Measurements from ENCODE around the gene FBXO44.

DNA sequence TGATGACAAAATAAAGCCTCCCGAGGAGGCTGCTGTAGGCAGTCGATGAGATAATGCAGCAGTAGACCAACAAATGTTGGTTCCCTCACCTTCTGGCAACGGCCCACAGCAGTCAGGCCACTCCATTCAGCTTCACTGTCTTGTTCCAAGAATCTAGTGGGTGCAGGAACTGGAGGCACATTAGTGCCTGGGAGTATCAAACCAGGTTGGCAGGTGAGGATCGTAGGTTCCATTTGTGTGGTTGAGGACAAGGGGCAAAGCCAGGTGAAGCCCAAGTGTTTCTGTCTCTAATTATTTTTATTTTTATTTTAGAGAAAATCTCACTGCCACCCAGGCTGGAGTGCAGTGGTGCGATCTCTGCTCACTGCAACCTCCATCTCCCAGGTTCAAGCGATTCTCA is 13.7 kb upstream of the FBXO44 start:
- TF ChIP-seq, protein P1, sequence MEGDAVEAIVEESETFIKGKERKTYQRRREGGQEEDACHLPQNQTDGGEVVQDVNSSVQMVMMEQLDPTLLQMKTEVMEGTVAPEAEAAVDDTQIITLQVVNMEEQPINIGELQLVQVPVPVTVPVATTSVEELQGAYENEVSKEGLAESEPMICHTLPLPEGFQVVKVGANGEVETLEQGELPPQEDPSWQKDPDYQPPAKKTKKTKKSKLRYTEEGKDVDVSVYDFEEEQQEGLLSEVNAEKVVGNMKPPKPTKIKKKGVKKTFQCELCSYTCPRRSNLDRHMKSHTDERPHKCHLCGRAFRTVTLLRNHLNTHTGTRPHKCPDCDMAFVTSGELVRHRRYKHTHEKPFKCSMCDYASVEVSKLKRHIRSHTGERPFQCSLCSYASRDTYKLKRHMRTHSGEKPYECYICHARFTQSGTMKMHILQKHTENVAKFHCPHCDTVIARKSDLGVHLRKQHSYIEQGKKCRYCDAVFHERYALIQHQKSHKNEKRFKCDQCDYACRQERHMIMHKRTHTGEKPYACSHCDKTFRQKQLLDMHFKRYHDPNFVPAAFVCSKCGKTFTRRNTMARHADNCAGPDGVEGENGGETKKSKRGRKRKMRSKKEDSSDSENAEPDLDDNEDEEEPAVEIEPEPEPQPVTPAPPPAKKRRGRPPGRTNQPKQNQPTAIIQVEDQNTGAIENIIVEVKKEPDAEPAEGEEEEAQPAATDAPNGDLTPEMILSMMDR (IDR thresholded peaks at IDR 0.05 in 8 of 11, conservative IDR thresholded peaks at IDR 0.05 in 3 of 11), result no peak
- no peak for TF ChIP-seq POLR2AphosphoS5 (IDR thresholded peaks at IDR 0.05)
- TF ChIP-seq POLR2A (IDR thresholded peaks at IDR 0.05), result no peak
